ENCODE results near the gene TCF23.

TCF23 gene

DNA sequence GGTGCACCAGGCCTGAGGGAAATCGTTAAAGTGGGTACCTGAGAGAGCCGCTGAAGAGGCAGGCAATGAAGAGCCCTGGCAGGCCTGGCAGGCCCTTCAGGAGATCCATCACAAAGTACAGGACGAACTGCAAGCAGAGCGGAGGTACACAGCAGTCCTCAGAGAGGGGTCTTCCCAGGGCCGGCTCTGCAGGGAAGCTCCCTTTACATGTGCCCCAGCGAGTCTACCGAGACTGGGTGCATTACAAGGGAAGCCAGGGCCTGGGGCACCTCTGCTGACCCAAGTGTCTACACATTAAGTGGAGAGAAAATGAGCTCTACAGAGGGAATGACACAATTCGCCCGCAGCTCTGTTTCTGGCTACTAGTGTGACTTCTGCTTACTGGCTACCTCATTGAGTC, 54.9 kb downstream of the TCF23 start:
- TF ChIP-seq ZNF274 (IDR thresholded peaks at IDR 0.05; ENCODE audit: low read depth, low read length), result no peak
- no peak overlapping the region for H3K4me3 ChIP-seq (ENCODE audit: low read length)

DNA sequence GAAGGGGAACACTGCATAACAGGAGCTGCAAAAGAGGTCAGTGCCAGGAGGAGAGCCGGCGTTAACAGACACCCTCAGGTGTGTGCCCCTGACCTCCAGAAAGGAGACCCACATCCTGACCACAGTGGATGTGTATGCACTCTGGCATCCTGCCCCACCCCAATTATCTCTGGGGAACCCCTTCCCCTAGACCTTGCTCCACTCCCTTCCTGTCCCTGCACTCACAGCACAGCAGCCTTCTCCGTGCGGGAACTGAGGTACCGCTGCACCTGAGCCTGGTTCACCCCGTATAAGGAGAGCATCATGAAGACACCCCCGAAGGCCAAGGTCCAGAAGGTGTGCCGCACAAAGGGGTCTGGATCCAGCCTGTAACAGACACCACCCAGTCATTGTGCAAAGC, 55.8 kb downstream of the TCF23 start:
- H3K4me3 ChIP-seq (ENCODE audit: low read length), result no peak overlapping the region
- TF ChIP-seq ZNF274 (IDR thresholded peaks at IDR 0.05; ENCODE audit: low read depth, low read length), result no peak

GRCh38 chr2:27205206-27205605, 56.4 kb downstream of the TCF23 start:
- TF ChIP-seq ZNF274 (IDR thresholded peaks at IDR 0.05; ENCODE audit: low read depth, low read length), result no peak
- no peak overlapping the region for H3K4me3 ChIP-seq (ENCODE audit: low read length)

DNA sequence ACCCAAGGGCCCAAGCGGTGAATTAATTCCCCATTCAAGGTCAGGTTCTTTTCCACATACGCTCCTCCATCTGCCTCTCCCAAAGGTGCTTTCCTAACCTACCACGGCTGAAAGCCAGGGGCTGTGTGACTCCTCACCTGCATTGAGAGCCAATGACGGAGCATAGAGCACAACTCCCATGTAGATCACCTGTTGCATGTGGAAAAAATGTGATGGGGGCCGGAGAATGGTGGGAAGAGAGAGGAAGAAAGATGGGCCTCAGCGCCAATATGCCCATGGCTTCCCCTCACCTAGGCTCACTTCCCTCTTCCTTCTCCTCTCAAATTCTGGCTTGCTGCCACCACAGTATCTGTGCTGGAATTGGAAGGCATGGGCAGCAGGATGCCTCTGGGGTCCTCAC, 57.5 kb downstream of the TCF23 start:
- H3K4me3 ChIP-seq (ENCODE audit: low read length), result no peak overlapping the region
- no peak for TF ChIP-seq ZNF274 (IDR thresholded peaks at IDR 0.05; ENCODE audit: low read depth, low read length)
